Small intestine (tissue), 4 donors: Measurements from ENCODE around the gene ZP2. TPM values are rescaled to one million over a fixed set of nuclear protein-coding genes. Genes with fewer than 3 reads are reported as not detected.

Experiments
- polyA plus RNA-seq, 4 donors: library from polyadenylated mRNA; stranded (reverse) in 3 of 4; unstranded in 1 of 4; fragments of 200-250 nt in 3 of 4; fragments of 120-200 nt in 1 of 4; gene quantifications; one replicate each; pipeline versions ENCODE4 v1.2.1 to v1.2.3, GENCODE V29; 2013
- donor health status: healthy with polysubstance abuse.
- donor health status: Bipolar disorder and iron deficiency.
- donor health status: healthy.

ZP2 gene
- polyA plus RNA-seq, 4 donors, result 0.01 to 1.1 (median 0.42) TPM

Other genes starting within 250 kb of the ZP2 start
- under 1 TPM in 3 of 4 donors, not detected in 1; 0.32 to 0.67 (median 0.52) TPM for gene DNAH3, start 60.7 kb downstream of the ZP2 start, polyA plus RNA-seq
- gene LDAF1, start 52.9 kb downstream of the ZP2 start, polyA plus RNA-seq, result 10 to 100 TPM in 2 of 4 donors, 1 to 10 TPM in 2; 5.7 to 24.1 (median 13.4) TPM
- gene ANKS4B, start 22.1 kb upstream of the ZP2 start, polyA plus RNA-seq, result 10 to 100 TPM; 15.9 to 54.7 (median 32.9) TPM
- gene CRYM, start 66.7 kb upstream of the ZP2 start, polyA plus RNA-seq, result 1 to 10 TPM; 1.6 to 6.5 (median 3.7) TPM